SK-N-SH (cell line): ENCODE measurements around the gene ELOVL2. TPM values are rescaled to one million over a fixed set of nuclear protein-coding genes. Genes with fewer than 3 reads are reported as not detected.

Experiments used
- CTCF ChIA-PET: fragments of 300-600, 350-600 bp; formaldehyde crosslinking; extraction: SDS; loops from one replicate; lab custom pipeline; 2021; lab: Yijun Ruan, JAX
- POLR2A ChIA-PET: fragments of 350-600 bp; sonication (Branson Sonifier 250); formaldehyde crosslinking; extraction: SDS; loops from one replicate; lab custom pipeline; 2020; ENCODE audit warnings: antibody characterized with exemption, inconsistent platforms; lab: Yijun Ruan, JAX
- DNase-seq: peaks from one replicate; pipeline ENCODE4 v3.0.0; 2012
- H2AFZ ChIP-seq: fragments of 200-600 bp; sonication (generic); 2 replicates; pipeline ENCODE4 v1.8.1; 2016; ENCODE audit warnings: antibody characterized with exemption, mild to moderate bottlenecking, low read depth
- H3F3A ChIP-seq: fragments of 200-600 bp; sonication (generic); replicated peaks from 2 replicates; pipeline ENCODE3; 2016; ENCODE audit warnings: antibody characterized with exemption, mild to moderate bottlenecking; ENCODE audit not compliant: insufficient read depth
- H3K27ac ChIP-seq, 2 experiments: fragments of 200-500 bp in 1 of 2; fragments of 200-600 bp in 1 of 2; sonication (Bioruptor generic) in 1 of 2; sonication (generic), shearing (Covaris generic) in 1 of 2; 2 replicates each; pipeline versions ENCODE4 v1.5.1 to v1.6.1; 2014 to 2016; ENCODE audit warnings: low read depth in 2 of 2, inconsistent platforms in 1 of 2, low read length in 1 of 2, mild to moderate bottlenecking in 1 of 2, mixed read lengths in 1 of 2
- H3K27me3 ChIP-seq: fragments of 200-600 bp; sonication (generic), shearing (Covaris generic); 2 replicates; pipeline ENCODE4 v1.6.1; 2016; ENCODE audit warnings: mixed run types; ENCODE audit not compliant: insufficient read depth
- H3K36me3 ChIP-seq, 2 experiments: fragments of 200-500 bp in 1 of 2; fragments of 200-600 bp in 1 of 2; sonication (Bioruptor generic) in 1 of 2; sonication (generic) in 1 of 2; replicated peaks in 1 of 2; 2 replicates each; pipeline versions ENCODE3 to v1.5.1; 2014 to 2016; ENCODE audit warnings: low read length in 1 of 2, mild to moderate bottlenecking in 1 of 2; ENCODE audit not compliant: insufficient read depth in 2 of 2, control insufficient read depth in 1 of 2
- H3K4me1 ChIP-seq, 2 experiments: fragments of 200-500 bp in 1 of 2; fragments of 200-600 bp in 1 of 2; sonication (Bioruptor generic) in 1 of 2; sonication (generic), shearing (Covaris generic) in 1 of 2; 2 replicates each; pipeline versions ENCODE4 v1.5.1 to v1.6.1; 2014 to 2016; ENCODE audit warnings: low read depth in 1 of 2, low read length in 1 of 2, mixed run types in 1 of 2; ENCODE audit not compliant: insufficient read depth in 2 of 2, control insufficient read depth in 1 of 2
- H3K4me2 ChIP-seq: fragments of 200-600 bp; sonication (generic), shearing (Covaris generic); 2 replicates; pipeline ENCODE4 v1.6.1; 2017; ENCODE audit warnings: mixed run types
- H3K4me3 ChIP-seq, 2 experiments: fragments of 200-500 bp in 1 of 2; fragments of 200-600 bp in 1 of 2; sonication (Bioruptor generic) in 1 of 2; sonication (generic), shearing (Covaris generic) in 1 of 2; 2 replicates each; pipeline versions ENCODE4 v1.5.1 to v1.8.1; 2014 to 2016; ENCODE audit warnings: low read depth in 2 of 2, inconsistent platforms in 1 of 2, low read length in 1 of 2, mild to moderate bottlenecking in 1 of 2, mixed read lengths in 1 of 2, moderate library complexity in 1 of 2
- H3K79me2 ChIP-seq: fragments of 200-600 bp; sonication (generic); 2 replicates; pipeline ENCODE4 v1.8.1; 2017; ENCODE audit warnings: mild to moderate bottlenecking; ENCODE audit not compliant: insufficient read depth
- H3K9ac ChIP-seq: fragments of 200-600 bp; sonication (generic); 2 replicates; pipeline ENCODE4 v1.6.1; 2017; ENCODE audit warnings: mixed run types
- H3K9me2 ChIP-seq: fragments of 200-600 bp; sonication (generic); 2 replicates; pipeline ENCODE4 v1.6.1; 2017; ENCODE audit warnings: mixed run types
- H3K9me3 ChIP-seq: fragments of 200-600 bp; sonication (generic); 2 replicates; pipeline ENCODE4 v1.6.1; 2017; ENCODE audit warnings: mixed run types, mild to moderate bottlenecking, moderate library complexity
- H4K20me1 ChIP-seq: fragments of 200-600 bp; sonication (generic); 2 replicates; pipeline ENCODE4 v1.6.1; 2017; ENCODE audit warnings: mild to moderate bottlenecking, mixed run types; ENCODE audit not compliant: insufficient read depth
- CHD2 ChIP-seq: fragments of 150-350 bp; IDR thresholded peaks from 2 replicates; pipeline ENCODE4 v1.6.1; 2018; ENCODE audit warnings: low read length; ENCODE audit not compliant: partially characterized antibody
- FOXJ3 ChIP-seq: sonication (generic); formaldehyde crosslinking; IDR thresholded peaks from 2 replicates; pipeline ENCODE4 v1.5.1; 2020; ENCODE audit warnings: mild to moderate bottlenecking, missing genetic modification reagents
- IRF3 ChIP-seq: fragments of 150-350 bp; IDR thresholded peaks from 2 replicates; pipeline ENCODE4 v1.6.1; 2016; ENCODE audit warnings: mild to moderate bottlenecking, low read depth, low read length
- MAX ChIP-seq: IDR thresholded peaks from 2 replicates; pipeline ENCODE4 v1.4.0; 2012; ENCODE audit warnings: low read depth
- MEF2A ChIP-seq: IDR thresholded peaks from 2 replicates; pipeline ENCODE4 v1.4.0; 2012; ENCODE audit warnings: low read depth, borderline replicate concordance
- NRF1 ChIP-seq: IDR thresholded peaks from 2 replicates; pipeline ENCODE4 v1.6.1; 2012; ENCODE audit warnings: low read depth, mild to moderate bottlenecking, low read length
- POLR2AphosphoS5 ChIP-seq: IDR thresholded peaks from 2 replicates; pipeline ENCODE4 v1.6.1; 2012; ENCODE audit warnings: low read depth, low read length
- REST ChIP-seq: IDR thresholded peaks from 2 replicates; pipeline ENCODE4 v1.6.1; 2012; ENCODE audit warnings: mild to moderate bottlenecking, low read depth, low read length, moderate library complexity
- RFX5 ChIP-seq: IDR thresholded peaks from 2 replicates; pipeline ENCODE4 v1.6.1; 2012; ENCODE audit warnings: mild to moderate bottlenecking, improper control_type of control experiment, low read length
- RXRA ChIP-seq: IDR thresholded peaks from 2 replicates; pipeline ENCODE4 v1.4.0; 2012; ENCODE audit warnings: low read depth, mild to moderate bottlenecking, borderline replicate concordance
- SIN3A ChIP-seq: IDR thresholded peaks from 2 replicates; pipeline ENCODE4 v1.6.1; 2012; ENCODE audit warnings: low read depth, mild to moderate bottlenecking, low read length, moderate library complexity, borderline replicate concordance
- TAF1 ChIP-seq: IDR thresholded peaks from 2 replicates; pipeline ENCODE4 v1.6.1; 2012; ENCODE audit warnings: low read depth, mild to moderate bottlenecking, low read length, moderate library complexity, borderline replicate concordance
- USF1 ChIP-seq: IDR thresholded peaks from 2 replicates; pipeline ENCODE4 v1.4.0; 2012; ENCODE audit warnings: low read depth, borderline replicate concordance
- USF2 ChIP-seq: fragments of 150-350 bp; IDR thresholded peaks from 2 replicates; pipeline ENCODE4 v1.6.1; 2017; ENCODE audit warnings: antibody characterized with exemption, low read length, low read depth, borderline replicate concordance
- YY1 ChIP-seq: IDR thresholded peaks from 2 replicates; pipeline ENCODE4 v1.4.0; 2012; ENCODE audit warnings: low read depth, mild to moderate bottlenecking
- WGBS: methylation state at CpG from one replicate; pipeline ENCODE4 v1.1.6; 2017; ENCODE audit warnings: low lambda C conversion rate; 5-methylcytosine and 5-hydroxymethylcytosine counted together
- polyA plus RNA-seq, 3 experiments: library from polyadenylated mRNA; depleted of rRNA; stranded (reverse); fragments of >200 nt; gene quantifications; 2 replicates each; pipeline ENCODE4 v1.2.3, GENCODE V29; 2012

Gene ELOVL2
- polyA plus RNA-seq, 1 of the 3 experiments (the other 2 are of a cell fraction): 0.39 TPM

GRCh38 chr6:11017090-11017489 is 27.0 kb downstream of the ELOVL2 start:
- no peak overlapping the region for H3K27ac ChIP-seq
- no peaks in the 10 kb centered on the region for H3K9me2 ChIP-seq
- no peaks in the 10 kb centered on the region for H3K9me3 ChIP-seq
- H3F3A ChIP-seq: no peaks in the 10 kb centered on the region
- no peak overlapping the region for H3K4me2 ChIP-seq
- H3K79me2 ChIP-seq: no peaks in the 10 kb centered on the region
- POLR2A ChIA-PET: no interaction called here
- TF ChIP-seq RFX5 (no peak), TAF1 (no peak), REST (no peak), MEF2A (no peak), CHD2 (no peak), POLR2AphosphoS5 (no peak), SIN3A (no peak)
- TF ChIP-seq, all 33 proteins: peak for 0
- no peaks in the 10 kb centered on the region for H3K36me3 ChIP-seq
- 81% methylated on average over 3 of the region's 3 CpGs for WGBS
- H4K20me1 ChIP-seq: no peaks in the 10 kb centered on the region
- peaks cover 0 to 2% of the 10 kb centered on the region in 2 experiments; a peak in 2 of 4 replicates for H3K4me1 ChIP-seq
- no peaks in the 10 kb centered on the region for H3K27me3 ChIP-seq
- H3K4me3 ChIP-seq: no peak overlapping the region
- CTCF ChIA-PET: interaction anchor here (0.8 to 1.5 kb wide), 4 partner anchors 27 to 127 kb away, joined by 3 to 4 read pairs (median 4); partner anchors contain the start of gene ELOVL2
- no peak overlapping the region for H3K9ac ChIP-seq
- H2AFZ ChIP-seq: no peak overlapping the region
- no peak for DNase-seq

GRCh38 chr6:11016452-11016851 is 27.7 kb downstream of the ELOVL2 start:
- no peak for DNase-seq
- WGBS: 41% methylated on average over 1 of the region's 1 CpG
- no peak for TF ChIP-seq RFX5
- no peak for TF ChIP-seq USF1
- no peak for TF ChIP-seq MAX
- no peak for TF ChIP-seq IRF3
- no peak for TF ChIP-seq POLR2AphosphoS5
- no peak for TF ChIP-seq REST
- no peak for TF ChIP-seq NRF1
- TF ChIP-seq MEF2A: no peak
- no peak for TF ChIP-seq USF2
- TF ChIP-seq RXRA: no peak
- TF ChIP-seq YY1: no peak
- no peak for TF ChIP-seq FOXJ3
- TF ChIP-seq TAF1: no peak

More at GRCh38 chr6:11016452-11016851, 27.7 kb downstream of the ELOVL2 start:
- no peaks in the 10 kb centered on the region for H3K9me3 ChIP-seq
- peaks cover 0 to 4% of the 10 kb centered on the region in 2 experiments; a peak in 2 of 4 replicates for H3K4me1 ChIP-seq
- no peaks in the 10 kb centered on the region for H3K79me2 ChIP-seq
- H4K20me1 ChIP-seq: no peaks in the 10 kb centered on the region
- no peak overlapping the region for H3K9ac ChIP-seq
- H3K27ac ChIP-seq: no peak overlapping the region
- no peak overlapping the region for H3K4me2 ChIP-seq
- no peaks in the 10 kb centered on the region for H3K36me3 ChIP-seq
- H3K4me3 ChIP-seq: no peak overlapping the region
- H2AFZ ChIP-seq: no peak overlapping the region
- ChIA-PET CTCF (interaction anchor here (0.8 to 1.5 kb wide), 2 partner anchors 65 to 128 kb away, joined by 3 to 4 read pairs; no protein-coding TSS in a partner anchor), POLR2A (no interaction called here)
- H3K9me2 ChIP-seq: no peaks in the 10 kb centered on the region
- H3K27me3 ChIP-seq: no peaks in the 10 kb centered on the region
- H3F3A ChIP-seq: no peaks in the 10 kb centered on the region
